AG10803 (cell line): Measurements from ENCODE around the gene JPH2.
"Not testable (repeated sequence)": the region's sequence is repeated elsewhere in the genome, so short reads cannot be mapped to it uniquely, and the experiment has no call there.

Experiments
- DNase-seq: peaks from one replicate; pipeline ENCODE4 v3.0.0; 2010; ENCODE audit warnings: low read depth
- H3K4me3 ChIP-seq: 2 replicates; pipeline ENCODE4 v1.5.1; 2011; ENCODE audit warnings: mild to moderate bottlenecking, low read length, control low read depth
- CTCF ChIP-seq: conservative IDR thresholded peaks from 2 replicates; pipeline ENCODE4 v1.5.1; 2011; ENCODE audit warnings: mild to moderate bottlenecking, low read length, control low read depth, inconsistent platforms

Gene JPH2

GRCh38 chr20:44136579-44137265 lies 50.3 kb downstream of the JPH2 start:
- no peak overlapping the region for H3K4me3 ChIP-seq
- no peak for DNase-seq
- TF ChIP-seq CTCF, result no peak

DNA sequence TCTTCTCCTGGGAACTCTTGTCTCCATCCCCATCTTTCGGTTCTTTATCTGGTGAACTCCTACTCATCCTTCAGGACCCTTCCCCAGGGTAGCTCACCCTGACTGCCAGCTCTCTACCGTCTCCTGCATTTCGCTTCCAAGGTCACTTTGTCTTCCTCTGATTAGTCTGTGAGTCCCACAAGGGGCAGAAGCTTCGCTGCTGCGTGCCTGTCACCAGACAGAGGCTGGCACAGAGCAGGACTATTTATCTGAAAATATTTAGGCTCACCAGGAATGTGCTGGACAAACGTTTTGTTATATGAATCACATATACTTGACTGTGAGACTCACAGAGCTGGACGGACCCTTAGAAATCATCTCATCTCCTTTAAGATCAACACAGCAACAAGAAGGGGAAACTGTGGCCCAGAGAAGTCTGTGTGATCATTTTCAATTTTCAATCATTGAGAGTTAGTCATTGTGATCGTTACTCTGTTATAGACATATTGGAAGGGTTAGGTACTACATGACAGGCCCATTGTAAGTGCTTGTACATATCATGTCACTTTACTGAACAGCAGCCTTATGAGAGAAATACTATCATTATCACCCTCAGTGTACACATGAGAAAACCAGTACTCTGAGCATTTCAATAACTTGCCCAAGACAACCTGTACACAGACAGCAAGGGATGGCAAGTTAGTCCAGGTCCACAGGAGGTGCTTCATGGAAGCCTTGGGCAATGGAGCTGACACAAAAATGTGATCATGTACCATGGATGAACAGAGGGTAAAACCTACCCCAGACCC lies 51.4 kb downstream of the JPH2 start:
- TF ChIP-seq CTCF, result no peak

GRCh38 chr20:44135012-44135412 lies 52.0 kb downstream of the JPH2 start:
- TF ChIP-seq CTCF, result no peak

More for the DNA sequence above, 51.4 kb downstream of the JPH2 start:
- no peak overlapping the region for H3K4me3 ChIP-seq
- no peak for DNase-seq

GRCh38 chr20:44133424-44133823 lies 53.6 kb downstream of the JPH2 start:
- DNase-seq, result no peak
- no peak overlapping the region for H3K4me3 ChIP-seq
- TF ChIP-seq CTCF, result no peak

More at GRCh38 chr20:44135012-44135412, 52.0 kb downstream of the JPH2 start:
- no peak overlapping the region for H3K4me3 ChIP-seq
- DNase-seq, result no peak

DNA sequence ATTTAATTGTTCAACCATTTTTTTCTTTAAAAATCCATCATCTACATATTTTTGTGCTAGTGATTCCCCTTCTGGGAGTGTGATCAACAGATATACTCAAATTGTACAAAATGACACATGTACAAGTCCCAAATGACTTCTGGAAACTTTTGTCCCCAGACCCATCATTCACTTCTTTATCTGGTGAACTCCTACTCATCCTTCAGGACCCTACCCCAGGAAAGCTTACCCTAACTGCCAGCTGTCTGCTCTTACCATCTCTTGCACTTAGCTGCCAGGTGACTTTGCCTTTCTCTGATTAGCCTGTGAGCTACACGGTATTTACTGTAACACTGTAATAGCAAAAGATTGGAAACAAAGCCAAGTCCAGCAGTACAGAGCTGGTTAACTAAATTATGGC lies 55.3 kb downstream of the JPH2 start:
- DNase-seq, result no peak
- H3K4me3 ChIP-seq, result no peak overlapping the region
- no peak for TF ChIP-seq CTCF

GRCh38 chr20:44129911-44130718 lies 56.9 kb downstream of the JPH2 start:
- no peak for TF ChIP-seq CTCF
- no peak overlapping the region for H3K4me3 ChIP-seq
- peak; percentile 46 for DNase-seq

DNA sequence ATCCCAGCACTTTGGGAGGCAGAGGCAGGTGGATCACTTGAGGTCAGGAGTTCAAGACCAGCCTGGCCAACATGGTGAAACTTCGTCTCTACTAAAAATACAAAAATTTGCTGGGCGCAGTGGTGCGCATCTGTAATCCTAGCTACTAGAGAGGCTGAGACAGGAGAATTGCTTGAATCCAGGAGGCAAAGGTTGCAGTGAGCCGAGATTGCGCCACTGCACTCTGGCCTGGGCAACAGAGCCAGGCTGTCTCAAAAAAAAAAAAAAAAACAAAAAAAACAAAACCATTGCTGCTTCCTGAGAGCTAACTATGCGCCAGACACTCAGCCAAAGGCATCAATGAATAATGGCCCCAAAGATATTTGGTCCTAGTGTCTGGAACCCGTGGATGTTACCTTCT lies 57.7 kb downstream of the JPH2 start:
- H3K4me3 ChIP-seq, result not testable (repeated sequence)

More for the DNA sequence above, 57.7 kb downstream of the JPH2 start:
- not testable (repeated sequence) for DNase-seq
